Activated T-cell treated with anti-CD3 and anti-CD28 coated beads, Interleukin-2, amount 50 U/mL, for 4 hours (primary cell): ENCODE results near the gene ZNF554. TPM values are rescaled to one million over a fixed set of nuclear protein-coding genes. Genes with fewer than 3 reads are reported as not detected.

Experiments
- ATAC-seq, 2 donors: fragments of 200-7000 bp; cut with Tn5 transposase; one replicate each; pipeline ENCODE4 v1.10.0; 2021
- DNase-seq: peaks from one replicate; pipeline ENCODE4 v3.0.0-alpha.2; 2020
- H3K27me3 Mint-ChIP-seq: one replicate; pipeline ENCODE4 v1.8.0; 2021; ENCODE audit warnings: low read depth, mixed read lengths
- H3K36me3 Mint-ChIP-seq: one replicate; pipeline ENCODE4 v1.8.0; 2022; ENCODE audit warnings: mixed read lengths; ENCODE audit not compliant: insufficient read depth
- H3K4me1 Mint-ChIP-seq: one replicate; pipeline ENCODE4 v1.8.0; 2021; ENCODE audit warnings: low read depth, mixed read lengths
- H3K4me3 Mint-ChIP-seq: one replicate; pipeline ENCODE4 v1.8.0; 2021; ENCODE audit warnings: mild to moderate bottlenecking, moderate library complexity, mixed read lengths
- H3K9me3 Mint-ChIP-seq: one replicate; pipeline ENCODE4 v1.8.0; 2021; ENCODE audit warnings: mixed read lengths
- total RNA-seq, 3 donors: library from RNA; stranded (reverse); gene quantifications; one replicate each; pipeline ENCODE4 v1.2.1, GENCODE V29; 2021

The ZNF554 gene
- total RNA-seq: 1 to 10 TPM; 1.0 to 1.2 (median 1.2) TPM

DNA sequence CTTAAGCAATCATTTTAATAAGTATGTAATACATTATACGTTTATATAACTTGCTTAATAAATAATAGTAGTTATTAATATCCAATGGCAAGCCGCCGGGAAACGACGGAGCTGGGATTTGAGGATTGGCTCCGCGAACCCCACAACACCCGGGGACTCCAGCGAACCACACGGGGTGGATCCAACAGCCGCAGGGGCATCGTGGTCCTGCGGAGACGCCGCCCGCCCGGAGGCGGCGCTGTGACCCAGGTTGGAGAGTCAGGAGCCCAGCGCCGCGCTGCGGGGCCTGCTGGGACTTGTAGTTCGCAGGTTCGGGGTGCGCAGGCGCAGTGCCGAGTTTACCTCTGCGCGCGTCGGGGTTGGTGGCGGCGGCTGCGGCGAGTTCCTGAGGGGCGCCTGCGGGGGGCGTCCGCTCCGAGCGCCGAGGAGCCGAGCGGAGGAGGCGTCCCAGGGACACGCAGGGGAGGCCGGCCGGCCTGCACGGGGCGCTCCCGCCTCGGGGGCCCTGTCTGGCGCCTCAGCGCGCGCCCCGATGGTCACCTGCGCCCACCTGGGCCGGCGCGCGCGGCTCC lies at the start of gene ZNF554:
Gene ZNF554, plus strand, starts transcription at position 329 of the 572 bp plus-strand sequence. Its CDS starts 204 bp downstream, at position 533.
- Mint-ChIP-seq H3K4me3 (peak within 1 kb of the TSS; percentile 84), H3K27me3 (no peaks in the 10 kb centered on the region), H3K4me1 (peaks cover 6% of the 10 kb centered on the region), H3K9me3 (no peaks in the 10 kb centered on the region), H3K36me3 (peaks cover 2% of the 10 kb centered on the region)
- DNase-seq: peak; percentile 99
- peak; percentile 98 for ATAC-seq

DNA sequence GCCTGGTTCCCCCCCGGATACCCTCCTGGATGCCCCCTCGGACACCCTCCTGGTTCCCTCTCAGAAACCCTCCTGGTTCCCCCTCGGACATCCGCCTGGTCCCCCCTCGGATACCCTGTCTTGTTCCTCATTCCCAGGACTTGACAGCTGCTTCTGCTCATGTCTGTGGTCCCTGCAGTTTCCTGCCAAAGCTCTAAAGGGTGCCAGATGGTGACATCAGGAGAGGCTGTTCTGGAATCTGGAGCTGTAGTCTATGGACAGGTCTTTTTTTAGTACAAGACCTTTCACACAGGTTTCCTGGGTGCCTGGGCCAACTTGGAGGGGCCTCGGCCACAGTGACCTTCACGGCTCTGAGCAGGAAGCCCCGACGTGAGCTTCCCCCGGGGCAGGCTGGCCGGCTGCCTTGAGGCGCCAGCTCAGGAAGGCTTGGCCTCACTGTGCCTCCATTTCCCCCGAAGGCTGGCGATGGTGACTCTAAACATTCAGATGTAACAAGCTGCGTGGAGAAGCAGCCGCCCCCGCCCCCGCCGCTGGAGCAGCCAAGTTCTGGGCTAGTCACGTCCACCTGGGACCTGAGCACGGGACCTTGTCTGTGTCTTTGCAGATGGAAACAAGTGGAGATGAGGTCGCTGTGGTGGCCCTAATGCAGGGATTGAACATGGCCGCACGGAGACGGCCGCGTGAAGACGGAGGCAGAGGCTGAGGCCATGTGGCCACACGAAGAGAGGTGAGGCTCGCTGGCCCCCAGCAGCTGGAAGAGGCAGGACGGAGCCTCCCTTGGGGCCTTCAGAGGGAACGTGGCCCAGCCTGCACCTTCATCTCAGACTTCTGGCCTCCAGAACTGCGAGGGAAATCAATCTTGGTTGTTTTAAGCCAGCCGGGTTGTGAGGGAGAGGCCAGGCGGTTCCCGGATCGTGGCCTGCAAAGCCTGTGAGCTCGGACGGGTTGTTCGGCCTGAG lies 49.3 kb upstream of the ZNF554 start:
- DNase-seq: no peak
- Mint-ChIP-seq H3K27me3 (no peaks in the 10 kb centered on the region), H3K4me1 (peaks cover 19% of the 10 kb centered on the region), H3K36me3 (no peaks in the 10 kb centered on the region), H3K9me3 (no peaks in the 10 kb centered on the region), H3K4me3 (no peak overlapping the region)
- ATAC-seq: no peak

DNA sequence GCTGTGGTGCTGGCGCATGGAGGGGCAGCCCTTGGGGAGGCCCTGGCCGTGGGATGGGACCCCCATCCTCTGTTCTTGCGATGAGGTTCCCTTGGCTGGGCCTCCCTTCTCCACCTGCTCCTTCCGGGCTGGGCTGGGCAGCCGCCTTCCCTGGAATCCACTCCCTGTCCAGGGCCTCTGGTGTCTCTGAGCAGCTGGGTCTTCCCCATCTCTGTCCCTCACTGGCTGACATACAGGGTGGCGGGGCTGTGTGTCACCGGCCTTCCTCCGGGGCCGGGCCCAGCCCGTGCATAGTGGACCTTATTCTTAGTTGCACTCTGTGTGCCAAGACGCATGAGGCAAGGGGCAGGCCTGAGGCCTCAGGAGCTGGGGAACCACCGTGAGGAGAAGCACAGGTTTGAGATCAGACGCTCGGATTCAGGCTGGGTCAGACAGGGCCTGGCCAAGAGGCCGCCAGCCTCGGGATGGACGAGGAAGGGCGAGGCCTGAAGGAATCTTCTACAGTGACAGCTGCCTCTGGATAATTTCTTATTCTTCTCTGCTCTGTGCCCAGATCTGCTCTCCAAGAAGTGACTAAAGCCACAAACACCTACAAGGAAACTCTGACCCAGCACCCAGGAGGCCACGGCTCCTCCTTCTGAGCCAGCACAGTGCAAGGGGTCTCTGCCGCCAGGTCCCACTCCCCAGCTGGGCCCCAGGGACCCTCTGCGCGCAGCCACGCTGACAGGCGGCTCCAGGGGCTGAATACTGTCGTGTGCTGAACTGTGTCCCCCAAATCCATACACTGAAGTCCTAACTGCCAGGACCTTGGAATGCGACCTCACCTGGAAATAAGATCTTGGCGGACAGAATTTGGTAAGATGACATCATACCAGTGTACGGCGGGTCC lies 47.6 kb upstream of the ZNF554 start:
- H3K4me3 Mint-ChIP-seq: no peak overlapping the region

DNA sequence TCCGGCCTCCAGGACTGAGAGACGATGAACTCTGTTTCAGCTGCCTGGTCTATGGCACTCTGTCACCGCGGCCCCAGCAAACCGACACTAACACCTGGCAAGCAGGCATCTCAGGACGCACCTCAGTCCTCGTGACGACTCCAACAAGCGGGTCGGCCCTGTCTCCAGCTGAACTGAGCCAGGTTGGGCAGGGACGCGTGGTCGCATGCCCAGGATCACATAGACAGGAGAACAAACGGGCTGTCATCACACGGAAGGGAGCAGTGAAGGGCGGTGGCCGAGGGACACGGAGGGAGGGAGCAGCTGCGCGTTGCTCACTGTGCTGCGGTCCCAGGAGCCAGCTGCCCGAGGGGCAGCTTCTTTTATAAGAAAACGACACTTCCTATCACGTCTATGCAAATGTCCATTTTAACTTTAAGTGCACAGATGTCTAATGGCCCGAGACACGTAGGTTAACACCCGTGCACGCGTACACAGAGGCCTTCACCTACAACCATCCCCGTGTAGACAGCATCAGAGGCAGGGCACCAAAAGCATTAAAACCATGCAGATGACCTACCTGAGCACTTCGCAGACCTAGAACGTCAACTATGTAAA lies 45.5 kb upstream of the ZNF554 start:
- DNase-seq (no peak), ATAC-seq (no peak)
- Mint-ChIP-seq H3K4me3 (no peak overlapping the region), H3K36me3 (peaks cover 4% of the 10 kb centered on the region), H3K27me3 (no peaks in the 10 kb centered on the region), H3K4me1 (peaks cover 31% of the 10 kb centered on the region), H3K9me3 (no peaks in the 10 kb centered on the region)

More for the DNA sequence above, 47.6 kb upstream of the ZNF554 start:
- H3K36me3 Mint-ChIP-seq: peaks cover 2% of the 10 kb centered on the region
- H3K9me3 Mint-ChIP-seq: no peaks in the 10 kb centered on the region
- H3K27me3 Mint-ChIP-seq: no peaks in the 10 kb centered on the region
- DNase-seq (no peak), ATAC-seq (no peak)
- H3K4me1 Mint-ChIP-seq: peaks cover 31% of the 10 kb centered on the region

DNA sequence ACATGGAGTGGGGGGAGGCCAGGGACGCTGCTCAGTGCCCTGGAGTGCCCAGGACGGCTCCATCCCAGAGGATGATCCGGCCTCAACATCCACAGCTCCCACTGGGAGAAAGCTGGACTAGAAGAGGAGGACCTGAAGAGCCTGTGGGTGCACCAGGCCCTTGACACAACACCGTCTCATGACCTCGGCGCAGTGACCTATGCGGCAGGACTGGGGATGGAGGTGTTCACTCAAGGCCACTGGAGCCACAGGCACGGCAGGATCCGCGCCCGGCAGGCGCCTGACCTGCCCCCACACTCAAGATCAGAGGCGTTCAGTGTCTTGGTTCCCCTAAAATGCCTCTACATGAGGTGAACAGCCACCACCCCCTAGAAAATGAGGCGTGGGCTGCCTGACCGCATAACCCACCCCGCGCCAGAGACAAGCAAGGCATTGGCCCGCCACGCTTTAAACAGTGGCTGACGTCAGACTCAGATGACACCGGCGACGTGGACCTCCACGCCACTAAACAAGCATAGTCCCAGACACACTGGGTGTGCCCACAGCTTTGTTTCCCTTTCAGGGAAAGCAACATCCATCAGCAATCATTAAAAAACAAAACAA lies 44.6 kb upstream of the ZNF554 start:
- peaks cover 35% of the 10 kb centered on the region for H3K4me1 Mint-ChIP-seq
- peak overlapping the region; percentile 76 for H3K4me3 Mint-ChIP-seq
- ATAC-seq: no peak
- no peak for DNase-seq
- H3K36me3 Mint-ChIP-seq: peaks cover 5% of the 10 kb centered on the region
- H3K27me3 Mint-ChIP-seq: no peaks in the 10 kb centered on the region
- no peaks in the 10 kb centered on the region for H3K9me3 Mint-ChIP-seq

DNA sequence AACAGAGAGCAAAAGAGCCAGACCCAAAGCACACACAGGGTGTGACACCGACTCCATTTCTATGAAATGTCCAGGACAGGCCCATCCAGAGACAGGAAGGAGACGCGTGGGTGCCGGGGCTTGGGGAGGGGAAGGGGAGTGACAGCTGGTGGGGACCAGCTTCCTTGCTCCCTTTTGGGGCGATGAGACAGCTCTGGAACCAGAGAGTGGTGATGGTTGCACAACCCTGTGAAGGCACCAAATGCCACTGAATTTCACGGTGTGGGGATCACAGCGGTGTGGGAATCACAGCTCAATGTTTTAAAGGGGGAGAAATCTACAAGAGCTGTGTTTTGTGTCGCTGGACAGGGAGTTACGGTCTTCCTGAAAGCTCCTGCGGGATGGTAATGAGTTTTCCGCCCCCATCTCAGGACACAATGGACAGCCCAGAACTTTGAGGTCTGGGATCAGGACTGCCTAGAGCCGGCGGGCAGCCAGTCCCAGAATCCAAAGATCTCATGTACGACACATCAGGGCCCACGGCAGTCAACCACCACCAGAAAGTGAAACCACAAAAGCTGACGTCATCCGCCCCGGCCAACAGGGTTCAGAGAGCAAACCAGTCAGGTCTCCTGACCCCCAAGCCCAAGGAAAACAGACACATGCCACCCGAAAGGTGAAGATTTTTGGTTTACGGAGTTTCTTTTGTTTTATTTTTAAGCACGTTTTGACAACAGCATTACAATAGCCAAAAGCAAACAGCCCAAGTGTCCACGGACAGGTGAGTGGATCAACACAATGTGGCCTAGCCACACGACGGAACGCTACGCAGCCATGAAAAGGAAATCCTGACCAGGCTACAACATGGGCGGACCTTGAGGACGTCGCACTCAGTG lies 43.9 kb upstream of the ZNF554 start:
- H3K4me3 Mint-ChIP-seq: peak overlapping the region; percentile 76
- no peaks in the 10 kb centered on the region for H3K27me3 Mint-ChIP-seq
- no peaks in the 10 kb centered on the region for H3K9me3 Mint-ChIP-seq
- peaks cover 42% of the 10 kb centered on the region for H3K4me1 Mint-ChIP-seq
- DNase-seq (peak; percentile 70), ATAC-seq (peak; percentile 80 to 82)
- H3K36me3 Mint-ChIP-seq: peaks cover 9% of the 10 kb centered on the region

DNA sequence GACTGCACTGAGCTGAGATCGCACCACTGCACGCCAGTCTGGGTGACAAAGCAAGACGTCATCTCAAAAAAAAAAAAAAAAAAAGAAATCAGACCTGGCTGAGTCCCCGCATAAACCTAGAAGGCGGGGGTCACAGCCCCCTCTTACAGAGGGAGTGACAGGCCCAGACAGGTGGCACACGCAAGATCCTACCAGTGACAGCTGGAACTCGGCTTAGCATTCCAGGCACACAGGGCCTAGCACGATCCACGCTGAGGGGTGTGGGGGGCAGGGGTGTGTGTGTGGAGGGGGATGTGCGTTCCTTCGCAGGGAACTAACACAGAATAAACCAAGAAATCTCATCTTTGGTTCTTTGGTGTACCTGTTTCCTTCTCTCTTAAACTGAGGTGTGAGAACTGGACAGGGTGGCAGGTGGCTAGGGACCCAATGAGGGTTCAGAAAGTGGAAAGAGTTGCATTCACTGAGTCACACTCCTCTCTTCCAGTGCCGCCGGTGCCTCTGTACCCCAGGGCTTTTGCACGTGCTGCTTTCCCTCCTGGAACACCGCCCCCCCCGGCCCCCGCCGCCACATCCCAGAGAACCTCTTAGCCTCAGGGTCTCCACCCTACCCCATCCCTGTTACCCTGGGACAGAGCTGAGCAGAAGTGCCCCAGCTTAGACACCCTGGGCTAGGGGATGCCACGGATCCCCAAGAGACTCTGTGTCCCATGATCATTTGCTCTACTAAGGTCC lies 41.5 kb upstream of the ZNF554 start:
- H3K27me3 Mint-ChIP-seq: no peaks in the 10 kb centered on the region
- ATAC-seq (no peak), DNase-seq (no peak)
- H3K9me3 Mint-ChIP-seq: no peaks in the 10 kb centered on the region
- no peak overlapping the region for H3K4me3 Mint-ChIP-seq
- H3K4me1 Mint-ChIP-seq: peaks cover 54% of the 10 kb centered on the region
- peaks cover 9% of the 10 kb centered on the region for H3K36me3 Mint-ChIP-seq

DNA sequence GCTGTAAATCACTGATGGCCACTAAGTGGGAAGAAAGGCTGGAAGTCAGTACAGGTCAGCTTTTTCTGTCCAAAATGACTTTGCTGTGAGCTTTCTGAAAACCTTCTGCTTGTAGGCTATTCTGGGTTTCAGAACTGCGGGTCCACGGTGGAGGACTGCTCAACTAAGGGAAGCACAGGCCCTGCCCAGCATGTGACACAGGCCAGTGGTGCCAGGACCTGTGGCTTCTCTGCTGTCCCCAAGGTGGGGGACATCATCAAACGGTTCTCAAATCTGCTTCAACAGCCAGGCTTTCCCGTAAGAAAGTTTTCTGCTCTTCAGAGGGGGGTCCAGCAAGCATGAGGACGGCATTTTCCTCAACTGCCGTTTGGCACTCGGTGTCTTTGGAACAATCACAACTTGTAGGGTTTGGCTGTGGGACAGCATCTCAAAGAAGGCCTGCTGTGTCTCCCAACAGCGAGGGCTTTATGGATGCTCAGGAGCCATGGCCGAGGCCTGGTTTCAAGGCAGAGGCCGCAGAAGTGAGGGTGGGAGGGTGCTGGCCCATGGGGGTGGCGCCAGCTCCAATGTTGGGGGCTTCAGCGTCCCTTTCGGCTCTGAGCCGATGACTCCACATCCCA lies 40.4 kb upstream of the ZNF554 start:
- Mint-ChIP-seq H3K27me3 (no peaks in the 10 kb centered on the region), H3K4me3 (no peak overlapping the region), H3K36me3 (peaks cover 9% of the 10 kb centered on the region), H3K9me3 (no peaks in the 10 kb centered on the region), H3K4me1 (peaks cover 58% of the 10 kb centered on the region)
- no peak for DNase-seq
- ATAC-seq: no peak

DNA sequence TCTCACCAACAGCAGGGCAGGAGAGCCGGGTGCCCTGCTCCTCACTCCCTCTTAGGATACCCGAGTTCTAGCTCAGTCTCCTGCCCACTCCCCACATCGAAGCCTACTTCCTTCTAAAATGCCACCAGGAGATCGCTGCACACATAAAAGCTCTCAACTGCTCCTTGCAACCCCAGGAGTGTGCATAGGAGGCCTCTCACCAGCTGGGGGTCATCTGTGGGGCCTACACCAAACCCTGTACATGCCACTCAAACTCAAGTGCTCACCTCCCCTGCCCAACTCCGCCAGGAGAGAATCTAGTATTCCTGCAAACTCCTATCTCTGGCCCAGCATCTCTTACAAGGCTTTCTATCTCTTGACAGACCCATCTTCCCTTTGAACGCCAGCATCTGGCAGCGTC lies 39.4 kb upstream of the ZNF554 start:
- peaks cover 50% of the 10 kb centered on the region for H3K4me1 Mint-ChIP-seq
- ATAC-seq (no peak), DNase-seq (no peak)
- H3K9me3 Mint-ChIP-seq: no peaks in the 10 kb centered on the region
- H3K4me3 Mint-ChIP-seq: no peak overlapping the region
- no peaks in the 10 kb centered on the region for H3K27me3 Mint-ChIP-seq
- peaks cover 9% of the 10 kb centered on the region for H3K36me3 Mint-ChIP-seq

DNA sequence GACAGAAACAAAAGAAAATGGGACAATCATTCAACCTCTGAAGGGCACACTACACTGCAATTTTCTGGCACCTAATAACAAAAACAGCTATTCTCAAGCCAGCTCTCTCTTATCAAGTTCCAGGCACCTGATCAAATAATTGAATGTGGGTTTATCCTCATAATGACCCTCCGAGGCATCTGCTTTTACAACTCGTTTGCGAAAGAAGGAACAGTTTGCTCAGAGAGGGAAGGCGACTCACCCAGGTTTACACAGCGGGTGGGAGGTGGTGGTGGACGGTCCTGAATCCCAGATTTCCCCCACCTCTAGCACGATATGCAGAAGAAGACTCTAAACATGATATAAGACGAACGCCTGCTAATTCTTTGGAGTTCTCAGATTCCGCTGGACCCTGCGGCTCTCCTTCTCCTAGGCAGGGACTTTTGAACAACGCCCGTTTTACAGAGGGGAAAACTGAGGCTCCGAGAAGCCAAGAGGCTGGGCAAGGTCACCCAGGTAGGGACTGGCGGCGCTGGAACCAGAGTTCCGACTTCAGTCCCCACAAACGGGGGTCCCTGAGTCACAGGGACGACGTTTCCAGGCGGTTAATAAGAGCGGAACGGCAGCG lies 37.2 kb upstream of the ZNF554 start:
- Mint-ChIP-seq H3K27me3 (no peaks in the 10 kb centered on the region), H3K4me3 (peak overlapping the region; percentile 91), H3K9me3 (no peaks in the 10 kb centered on the region), H3K36me3 (peaks cover 9% of the 10 kb centered on the region), H3K4me1 (peaks cover 46% of the 10 kb centered on the region)
- ATAC-seq (no peak), DNase-seq (no peak)

DNA sequence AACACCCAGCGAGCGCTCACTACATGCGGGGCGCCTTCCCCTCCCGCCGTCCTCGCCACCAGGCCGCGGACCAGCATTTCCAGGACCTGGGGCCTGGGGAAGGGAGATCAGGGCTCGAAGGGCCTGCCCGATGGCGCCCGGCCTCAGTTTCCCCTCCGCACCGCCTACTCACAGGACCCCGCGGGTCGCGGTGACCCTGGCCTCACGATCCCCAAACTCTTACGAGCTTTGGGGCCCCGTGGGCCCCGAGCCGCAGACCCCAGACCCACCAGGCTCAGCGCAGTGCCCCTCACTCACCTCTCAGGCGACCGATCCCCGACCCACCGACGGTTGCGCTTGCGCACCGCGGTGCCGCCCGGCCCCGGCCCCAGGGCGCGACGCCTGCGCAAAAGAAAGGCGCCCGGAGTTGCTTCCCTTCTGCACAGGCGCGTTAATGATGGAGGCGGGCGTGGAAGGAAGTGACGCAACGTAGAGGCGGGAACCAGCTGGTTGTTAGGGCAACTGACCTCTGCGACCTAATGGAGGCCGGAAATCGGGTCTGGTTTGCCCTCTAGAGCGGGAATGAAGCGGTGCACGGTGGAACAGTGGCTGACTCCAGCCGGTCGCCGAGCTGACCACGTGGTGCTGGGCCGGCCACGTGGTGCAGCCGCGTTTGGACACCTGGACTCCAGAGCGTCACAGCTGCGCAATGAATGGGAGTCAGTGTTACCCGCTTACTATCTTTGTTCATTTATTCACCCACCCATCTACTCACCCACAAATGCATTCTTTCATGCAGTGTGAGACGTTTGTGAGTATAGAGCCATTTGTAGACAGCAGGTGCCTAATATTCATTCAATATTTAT lies 36.5 kb upstream of the ZNF554 start, which contains the start of gene SGTA:
Gene SGTA, minus strand, starts transcription at position 338 of the 845 bp plus-strand sequence. CDS start 14,205 bp downstream, outside the sequence.
- peak; percentile 95 for DNase-seq
- Mint-ChIP-seq H3K9me3 (no peaks in the 10 kb centered on the region), H3K4me1 (peaks cover 48% of the 10 kb centered on the region), H3K27me3 (no peaks in the 10 kb centered on the region), H3K4me3 (peak within 1 kb of the TSS; percentile 91), H3K36me3 (peaks cover 9% of the 10 kb centered on the region)
- ATAC-seq: peak; percentile 75 to 78
